Measurements from ENCODE around the gene MTRF1L. TPM values are rescaled to one million over a fixed set of nuclear protein-coding genes. Genes with fewer than 3 reads are reported as not detected.

Gene MTRF1L
- total and polyA plus RNA-seq, 2 of the 8 experiments (the other 6 are each of a cell fraction or from before 2014, with no cell fraction given), result 4.5 to 26.5 TPM

DNA sequence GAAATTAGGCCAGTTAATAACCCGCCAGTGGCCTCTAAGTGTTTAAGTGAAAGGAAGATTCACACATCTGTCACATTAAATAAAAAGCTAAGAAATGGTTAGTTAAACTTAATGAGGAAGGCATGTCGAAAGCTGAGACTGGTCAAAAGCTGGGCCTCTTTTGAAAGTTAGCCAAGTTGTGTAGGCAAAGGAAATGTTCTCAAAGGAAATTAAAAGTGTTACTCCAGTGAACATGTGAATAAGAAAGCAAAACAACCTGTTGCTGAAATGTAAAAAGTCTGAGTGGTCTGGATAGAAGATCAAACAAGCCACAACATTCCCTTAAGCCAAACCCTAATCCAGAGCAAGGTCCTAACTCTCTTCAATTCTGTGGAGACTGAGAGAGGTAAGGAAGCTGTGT lies 10.9 kb upstream of the MTRF1L start (continued):
- TF ChIP-seq, protein P1, sequence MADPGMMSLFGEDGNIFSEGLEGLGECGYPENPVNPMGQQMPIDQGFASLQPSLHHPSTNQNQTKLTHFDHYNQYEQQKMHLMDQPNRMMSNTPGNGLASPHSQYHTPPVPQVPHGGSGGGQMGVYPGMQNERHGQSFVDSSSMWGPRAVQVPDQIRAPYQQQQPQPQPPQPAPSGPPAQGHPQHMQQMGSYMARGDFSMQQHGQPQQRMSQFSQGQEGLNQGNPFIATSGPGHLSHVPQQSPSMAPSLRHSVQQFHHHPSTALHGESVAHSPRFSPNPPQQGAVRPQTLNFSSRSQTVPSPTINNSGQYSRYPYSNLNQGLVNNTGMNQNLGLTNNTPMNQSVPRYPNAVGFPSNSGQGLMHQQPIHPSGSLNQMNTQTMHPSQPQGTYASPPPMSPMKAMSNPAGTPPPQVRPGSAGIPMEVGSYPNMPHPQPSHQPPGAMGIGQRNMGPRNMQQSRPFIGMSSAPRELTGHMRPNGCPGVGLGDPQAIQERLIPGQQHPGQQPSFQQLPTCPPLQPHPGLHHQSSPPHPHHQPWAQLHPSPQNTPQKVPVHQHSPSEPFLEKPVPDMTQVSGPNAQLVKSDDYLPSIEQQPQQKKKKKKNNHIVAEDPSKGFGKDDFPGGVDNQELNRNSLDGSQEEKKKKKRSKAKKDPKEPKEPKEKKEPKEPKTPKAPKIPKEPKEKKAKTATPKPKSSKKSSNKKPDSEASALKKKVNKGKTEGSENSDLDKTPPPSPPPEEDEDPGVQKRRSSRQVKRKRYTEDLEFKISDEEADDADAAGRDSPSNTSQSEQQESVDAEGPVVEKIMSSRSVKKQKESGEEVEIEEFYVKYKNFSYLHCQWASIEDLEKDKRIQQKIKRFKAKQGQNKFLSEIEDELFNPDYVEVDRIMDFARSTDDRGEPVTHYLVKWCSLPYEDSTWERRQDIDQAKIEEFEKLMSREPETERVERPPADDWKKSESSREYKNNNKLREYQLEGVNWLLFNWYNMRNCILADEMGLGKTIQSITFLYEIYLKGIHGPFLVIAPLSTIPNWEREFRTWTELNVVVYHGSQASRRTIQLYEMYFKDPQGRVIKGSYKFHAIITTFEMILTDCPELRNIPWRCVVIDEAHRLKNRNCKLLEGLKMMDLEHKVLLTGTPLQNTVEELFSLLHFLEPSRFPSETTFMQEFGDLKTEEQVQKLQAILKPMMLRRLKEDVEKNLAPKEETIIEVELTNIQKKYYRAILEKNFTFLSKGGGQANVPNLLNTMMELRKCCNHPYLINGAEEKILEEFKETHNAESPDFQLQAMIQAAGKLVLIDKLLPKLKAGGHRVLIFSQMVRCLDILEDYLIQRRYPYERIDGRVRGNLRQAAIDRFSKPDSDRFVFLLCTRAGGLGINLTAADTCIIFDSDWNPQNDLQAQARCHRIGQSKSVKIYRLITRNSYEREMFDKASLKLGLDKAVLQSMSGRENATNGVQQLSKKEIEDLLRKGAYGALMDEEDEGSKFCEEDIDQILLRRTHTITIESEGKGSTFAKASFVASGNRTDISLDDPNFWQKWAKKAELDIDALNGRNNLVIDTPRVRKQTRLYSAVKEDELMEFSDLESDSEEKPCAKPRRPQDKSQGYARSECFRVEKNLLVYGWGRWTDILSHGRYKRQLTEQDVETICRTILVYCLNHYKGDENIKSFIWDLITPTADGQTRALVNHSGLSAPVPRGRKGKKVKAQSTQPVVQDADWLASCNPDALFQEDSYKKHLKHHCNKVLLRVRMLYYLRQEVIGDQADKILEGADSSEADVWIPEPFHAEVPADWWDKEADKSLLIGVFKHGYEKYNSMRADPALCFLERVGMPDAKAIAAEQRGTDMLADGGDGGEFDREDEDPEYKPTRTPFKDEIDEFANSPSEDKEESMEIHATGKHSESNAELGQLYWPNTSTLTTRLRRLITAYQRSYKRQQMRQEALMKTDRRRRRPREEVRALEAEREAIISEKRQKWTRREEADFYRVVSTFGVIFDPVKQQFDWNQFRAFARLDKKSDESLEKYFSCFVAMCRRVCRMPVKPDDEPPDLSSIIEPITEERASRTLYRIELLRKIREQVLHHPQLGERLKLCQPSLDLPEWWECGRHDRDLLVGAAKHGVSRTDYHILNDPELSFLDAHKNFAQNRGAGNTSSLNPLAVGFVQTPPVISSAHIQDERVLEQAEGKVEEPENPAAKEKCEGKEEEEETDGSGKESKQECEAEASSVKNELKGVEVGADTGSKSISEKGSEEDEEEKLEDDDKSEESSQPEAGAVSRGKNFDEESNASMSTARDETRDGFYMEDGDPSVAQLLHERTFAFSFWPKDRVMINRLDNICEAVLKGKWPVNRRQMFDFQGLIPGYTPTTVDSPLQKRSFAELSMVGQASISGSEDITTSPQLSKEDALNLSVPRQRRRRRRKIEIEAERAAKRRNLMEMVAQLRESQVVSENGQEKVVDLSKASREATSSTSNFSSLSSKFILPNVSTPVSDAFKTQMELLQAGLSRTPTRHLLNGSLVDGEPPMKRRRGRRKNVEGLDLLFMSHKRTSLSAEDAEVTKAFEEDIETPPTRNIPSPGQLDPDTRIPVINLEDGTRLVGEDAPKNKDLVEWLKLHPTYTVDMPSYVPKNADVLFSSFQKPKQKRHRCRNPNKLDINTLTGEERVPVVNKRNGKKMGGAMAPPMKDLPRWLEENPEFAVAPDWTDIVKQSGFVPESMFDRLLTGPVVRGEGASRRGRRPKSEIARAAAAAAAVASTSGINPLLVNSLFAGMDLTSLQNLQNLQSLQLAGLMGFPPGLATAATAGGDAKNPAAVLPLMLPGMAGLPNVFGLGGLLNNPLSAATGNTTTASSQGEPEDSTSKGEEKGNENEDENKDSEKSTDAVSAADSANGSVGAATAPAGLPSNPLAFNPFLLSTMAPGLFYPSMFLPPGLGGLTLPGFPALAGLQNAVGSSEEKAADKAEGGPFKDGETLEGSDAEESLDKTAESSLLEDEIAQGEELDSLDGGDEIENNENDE (IDR thresholded peaks at IDR 0.05; ENCODE audit: insufficient replicate concordance, low read length), result no peak
- TF ChIP-seq POU5F1 (IDR thresholded peaks at IDR 0.05; ENCODE audit: low read depth, low read length), result no peak
- TF ChIP-seq HDAC6 (IDR thresholded peaks at IDR 0.05; ENCODE audit: low read depth, low read length), result no peak
- no peak for TF ChIP-seq SUZ12 (IDR thresholded peaks at IDR 0.05; ENCODE audit: low read length)
- TF ChIP-seq, protein P2, sequence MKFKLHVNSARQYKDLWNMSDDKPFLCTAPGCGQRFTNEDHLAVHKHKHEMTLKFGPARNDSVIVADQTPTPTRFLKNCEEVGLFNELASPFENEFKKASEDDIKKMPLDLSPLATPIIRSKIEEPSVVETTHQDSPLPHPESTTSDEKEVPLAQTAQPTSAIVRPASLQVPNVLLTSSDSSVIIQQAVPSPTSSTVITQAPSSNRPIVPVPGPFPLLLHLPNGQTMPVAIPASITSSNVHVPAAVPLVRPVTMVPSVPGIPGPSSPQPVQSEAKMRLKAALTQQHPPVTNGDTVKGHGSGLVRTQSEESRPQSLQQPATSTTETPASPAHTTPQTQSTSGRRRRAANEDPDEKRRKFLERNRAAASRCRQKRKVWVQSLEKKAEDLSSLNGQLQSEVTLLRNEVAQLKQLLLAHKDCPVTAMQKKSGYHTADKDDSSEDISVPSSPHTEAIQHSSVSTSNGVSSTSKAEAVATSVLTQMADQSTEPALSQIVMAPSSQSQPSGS (IDR thresholded peaks at IDR 0.05; ENCODE audit: low read length), result no peak
- no peak for TF ChIP-seq GTF2F1 (IDR thresholded peaks at IDR 0.05; ENCODE audit: borderline replicate concordance, low read depth, low read length)
- TF ChIP-seq JUND (IDR thresholded peaks at IDR 0.05; ENCODE audit: low read length), result no peak
- no peak for TF ChIP-seq HDAC2 (IDR thresholded peaks at IDR 0.05; ENCODE audit: borderline replicate concordance in 1 of 2, low read depth in 2 of 2, low read length in 2 of 2)
- TF ChIP-seq SIX5 (IDR thresholded peaks at IDR 0.05; ENCODE audit: low read depth, low read length), result no peak

Data from H1 (cell line).